ENCODE results near the gene MATCAP1. TPM values are rescaled to one million over a fixed set of nuclear protein-coding genes. Genes with fewer than 3 reads are reported as not detected.
A peak's percentile ranks its signal among the peaks of the same experiment; 100 is the strongest.

The MATCAP1 gene
- total RNA-seq, 2 donors from 2014 or later: 11.9 to 31.6 TPM

DNA sequence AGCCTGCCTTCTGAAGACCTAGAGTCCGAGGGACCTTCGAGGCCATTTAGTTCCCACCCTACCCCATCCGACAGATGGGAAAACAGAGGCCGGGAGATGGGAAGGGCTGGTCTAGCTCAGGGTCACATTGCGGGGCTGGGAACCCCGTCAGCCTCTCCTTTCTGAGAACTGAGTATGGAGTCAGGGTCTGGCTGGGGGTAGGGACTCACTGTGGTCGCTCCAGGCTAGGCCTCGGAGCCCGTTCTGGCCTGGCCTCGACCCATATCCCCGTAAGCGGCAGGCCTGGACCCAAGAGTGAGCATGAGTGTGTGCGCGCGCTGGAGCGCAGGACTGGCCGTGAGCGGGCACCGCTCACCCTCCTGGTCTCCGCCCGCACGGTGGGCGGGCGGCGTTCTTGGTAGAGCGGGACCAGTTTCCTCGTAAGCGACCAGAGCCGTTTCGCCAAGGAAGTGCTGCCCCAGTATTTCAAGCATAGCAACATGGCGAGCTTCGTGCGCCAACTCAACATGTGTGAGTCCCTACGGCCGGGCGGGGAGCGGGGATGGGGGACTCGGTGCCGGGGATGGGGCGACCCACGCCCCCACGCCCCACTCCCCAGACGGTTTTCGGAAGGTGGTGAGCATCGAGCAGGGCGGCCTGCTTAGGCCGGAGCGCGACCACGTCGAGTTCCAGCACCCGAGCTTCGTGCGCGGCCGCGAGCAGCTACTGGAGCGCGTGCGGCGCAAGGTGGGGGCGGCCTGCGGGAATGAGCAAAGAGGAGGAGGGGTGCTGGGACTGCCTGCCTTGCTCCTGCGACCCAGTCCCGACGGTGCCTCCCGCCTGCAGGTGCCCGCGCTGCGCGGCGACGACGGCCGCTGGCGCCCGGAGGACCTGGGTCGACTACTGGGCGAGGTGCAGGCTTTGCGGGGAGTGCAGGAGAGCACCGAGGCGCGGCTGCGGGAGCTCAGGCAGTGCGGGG, 18.4 kb downstream of the MATCAP1 start:
- intact Hi-C loops (cut with DNase I): no loop called here
- ATAC-seq: no peak
- WGBS, 2 donors: 37 to 64% methylated on average over 30 to 80 of the region's 85 CpGs
- Histone ChIP-seq H3K27me3 (no peaks in the 10 kb centered on the region), H3K4me3 (no peak overlapping the region), H3K4me1 (peaks cover 63% of the 10 kb centered on the region), H3K27ac (no peak overlapping the region), H3K36me3 (replicated peaks in 1 of 2; ENCODE audit: insufficient read depth in 1 of 2, low read depth in 2 of 2) (no peaks in the 10 kb centered on the region), H3K9me3 (no peaks in the 10 kb centered on the region)
- TF ChIP-seq POLR2A (IDR thresholded peaks at IDR 0.05): no peak
- no peak for DNase-seq

DNA sequence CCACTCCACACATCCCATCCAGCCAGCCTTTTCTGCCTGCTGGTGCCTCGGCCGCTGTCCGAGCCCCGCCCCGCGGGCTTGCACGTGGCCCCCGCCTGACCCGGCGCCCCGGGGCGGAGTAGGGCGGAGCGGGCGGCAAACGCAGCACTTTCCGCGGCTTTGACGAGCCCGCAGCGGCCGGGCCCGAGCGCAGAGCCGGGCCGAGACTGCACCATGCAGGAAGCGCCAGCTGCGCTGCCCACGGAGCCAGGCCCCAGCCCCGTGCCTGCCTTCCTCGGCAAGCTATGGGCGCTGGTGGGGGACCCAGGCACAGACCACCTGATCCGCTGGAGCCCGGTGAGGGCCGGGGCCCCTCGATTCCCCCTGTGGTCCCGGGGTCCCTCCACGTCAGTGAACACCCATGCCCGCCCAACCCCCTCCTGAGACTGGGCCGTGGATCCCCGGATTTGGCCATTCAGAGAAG, 19.1 kb downstream of the MATCAP1 start, which contains the start of gene HSF4:
Gene HSF4, plus strand, starts transcription at position 147 of the 463 bp plus-strand sequence. Its CDS starts 67 bp downstream, at position 214.
- peak in 3 of 4 donors; percentile 58 to 64 (median 62) for DNase-seq
- TF ChIP-seq POLR2A (IDR thresholded peaks at IDR 0.05): peak in 2 of 3 donors; percentile 11 to 29
- TF ChIP-seq, protein P1, sequence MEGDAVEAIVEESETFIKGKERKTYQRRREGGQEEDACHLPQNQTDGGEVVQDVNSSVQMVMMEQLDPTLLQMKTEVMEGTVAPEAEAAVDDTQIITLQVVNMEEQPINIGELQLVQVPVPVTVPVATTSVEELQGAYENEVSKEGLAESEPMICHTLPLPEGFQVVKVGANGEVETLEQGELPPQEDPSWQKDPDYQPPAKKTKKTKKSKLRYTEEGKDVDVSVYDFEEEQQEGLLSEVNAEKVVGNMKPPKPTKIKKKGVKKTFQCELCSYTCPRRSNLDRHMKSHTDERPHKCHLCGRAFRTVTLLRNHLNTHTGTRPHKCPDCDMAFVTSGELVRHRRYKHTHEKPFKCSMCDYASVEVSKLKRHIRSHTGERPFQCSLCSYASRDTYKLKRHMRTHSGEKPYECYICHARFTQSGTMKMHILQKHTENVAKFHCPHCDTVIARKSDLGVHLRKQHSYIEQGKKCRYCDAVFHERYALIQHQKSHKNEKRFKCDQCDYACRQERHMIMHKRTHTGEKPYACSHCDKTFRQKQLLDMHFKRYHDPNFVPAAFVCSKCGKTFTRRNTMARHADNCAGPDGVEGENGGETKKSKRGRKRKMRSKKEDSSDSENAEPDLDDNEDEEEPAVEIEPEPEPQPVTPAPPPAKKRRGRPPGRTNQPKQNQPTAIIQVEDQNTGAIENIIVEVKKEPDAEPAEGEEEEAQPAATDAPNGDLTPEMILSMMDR (IDR thresholded peaks at IDR 0.05): no peak
- Histone ChIP-seq H3K9me3 (no peaks in the 10 kb centered on the region), H3K36me3 (replicated peaks in 1 of 2; ENCODE audit: insufficient read depth in 1 of 2, low read depth in 2 of 2) (no peaks in the 10 kb centered on the region), H3K4me1 (peaks cover 58% of the 10 kb centered on the region), H3K27ac (peak within 1 kb of the TSS in 2 of 4 donors; percentile 13 to 20), H3K27me3 (no peaks in the 10 kb centered on the region), H3K4me3 (no peak within 1 kb of the TSS)
- ATAC-seq: peak; percentile 10
- intact Hi-C loops (cut with DNase I): no loop called here
- 2% methylated on average over 40 of the region's 41 CpGs; no CpG with 5 or more reads in 1 of the 2 donors for WGBS, 2 donors

DNA sequence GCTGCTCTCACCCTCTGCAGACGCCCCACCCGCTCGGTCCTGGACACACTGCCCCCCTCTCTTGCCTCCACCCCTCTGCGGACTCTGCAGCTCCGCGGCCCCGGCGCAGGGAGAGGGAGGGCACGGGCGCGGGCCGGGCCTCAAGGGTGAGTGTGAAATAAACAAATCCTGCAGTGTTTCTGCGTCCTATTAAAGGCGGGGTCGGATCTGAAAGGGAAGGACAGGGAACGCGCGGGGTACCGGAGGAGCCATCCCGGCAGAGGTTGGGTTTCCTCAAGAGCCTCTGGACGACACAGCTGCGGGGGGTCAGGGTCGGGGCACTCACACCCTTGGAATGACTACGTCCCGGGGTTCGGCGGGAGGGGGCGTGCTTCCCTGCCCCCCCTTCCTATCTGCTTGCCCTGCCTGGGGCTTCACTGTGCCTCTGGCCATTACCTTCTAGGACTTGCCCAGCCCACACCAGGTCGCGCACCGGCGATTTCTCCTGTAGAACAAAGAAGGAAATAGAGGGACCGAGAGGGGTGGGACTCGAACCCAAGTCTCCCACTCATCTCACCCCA, 19.7 kb downstream of the MATCAP1 start:
- Histone ChIP-seq H3K4me3 (no peak overlapping the region), H3K27me3 (no peaks in the 10 kb centered on the region), H3K36me3 (replicated peaks in 1 of 2; ENCODE audit: insufficient read depth in 1 of 2, low read depth in 2 of 2) (no peaks in the 10 kb centered on the region), H3K4me1 (peaks cover 55% of the 10 kb centered on the region), H3K27ac (peak overlapping the region in 1 of 4 donors; percentile 13), H3K9me3 (no peaks in the 10 kb centered on the region)
- intact Hi-C loops (cut with DNase I): no loop called here
- 27 to 55% methylated on average over 22 to 32 of the region's 34 CpGs for WGBS, 2 donors
- DNase-seq (peak in 1 of 4 donors; percentile 12), ATAC-seq (no peak)
- TF ChIP-seq, protein P1 (IDR thresholded peaks at IDR 0.05): no peak
- TF ChIP-seq POLR2A (IDR thresholded peaks at IDR 0.05): no peak

DNA sequence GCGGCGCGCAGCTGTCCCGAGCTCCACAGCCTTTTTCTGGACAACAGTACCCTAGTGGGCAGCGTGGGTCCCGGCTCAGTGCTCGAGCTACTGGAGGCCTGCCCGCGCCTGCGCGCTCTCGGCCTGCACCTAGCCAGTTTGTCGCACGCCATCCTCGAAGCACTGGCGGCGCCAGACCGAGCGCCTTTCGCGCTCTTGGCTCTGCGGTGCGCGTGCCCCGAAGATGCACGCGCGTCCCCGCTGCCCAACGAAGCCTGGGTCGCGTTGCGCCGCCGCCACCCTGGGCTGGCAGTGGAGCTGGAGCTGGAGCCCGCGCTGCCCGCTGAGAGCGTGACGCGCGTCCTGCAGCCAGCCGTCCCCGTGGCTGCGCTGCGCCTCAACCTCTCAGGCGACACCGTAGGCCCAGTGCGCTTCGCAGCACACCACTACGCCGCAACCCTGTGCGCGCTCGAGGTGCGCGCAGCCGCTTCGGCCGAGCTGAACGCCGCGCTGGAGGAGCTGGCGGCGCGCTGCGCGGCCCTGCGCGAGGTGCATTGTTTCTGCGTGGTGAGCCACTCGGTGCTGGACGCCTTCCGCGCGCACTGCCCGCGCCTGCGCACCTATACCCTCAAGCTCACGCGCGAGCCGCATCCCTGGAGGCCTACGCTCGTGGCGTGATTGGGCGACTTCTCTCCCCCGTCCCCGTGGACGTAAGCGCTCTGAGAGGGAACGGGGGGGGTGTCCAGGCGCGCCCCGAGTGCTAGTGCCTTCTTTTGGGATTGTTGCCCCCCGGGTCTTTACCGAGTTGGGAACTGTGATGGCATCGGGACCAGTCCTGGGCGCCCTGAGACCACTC, 20.4 kb downstream of the MATCAP1 start:
- Histone ChIP-seq H3K27me3 (no peaks in the 10 kb centered on the region), H3K36me3 (replicated peaks in 1 of 2; ENCODE audit: insufficient read depth in 1 of 2, low read depth in 2 of 2) (no peaks in the 10 kb centered on the region), H3K9me3 (no peaks in the 10 kb centered on the region), H3K4me3 (no peak overlapping the region), H3K27ac (peak overlapping the region in 2 of 4 donors; percentile 13 to 14), H3K4me1 (peaks cover 60% of the 10 kb centered on the region)
- TF ChIP-seq, protein P1 (IDR thresholded peaks at IDR 0.05): no peak
- TF ChIP-seq POLR2A (IDR thresholded peaks at IDR 0.05): peak in 1 of 3 donors; percentile 4
- intact Hi-C loops (cut with DNase I): no loop called here
- 52 to 75% methylated on average over 8 to 95 of the region's 99 CpGs for WGBS, 2 donors
- DNase-seq: peak in 1 of 4 donors; percentile 45
- no peak for ATAC-seq

Measured in body of pancreas (tissue), 4 donors.